GM12878 (cell line): ENCODE data around the gene TIAM1. TPM values are rescaled to one million over a fixed set of nuclear protein-coding genes. Genes with fewer than 3 reads are reported as not detected.

Experiments
- ATAC-seq: fragments of 200-7000 bp; cut with Tn5 transposase; 3 replicates; pipeline ENCODE4 v1.9.1; 2020; ENCODE audit warnings: mild to moderate bottlenecking, moderate library complexity
- BruUV-seq: library from RNA; stranded (reverse); fragments of 400-500 nt; replicated peaks from 2 replicates; lab custom pipeline; 2021; lab: Mats Ljungman, UMichigan
- CTCF ChIA-PET: fragments of 300-600 bp; sonication (Branson Sonifier 250); formaldehyde crosslinking; extraction: SDS; loops from one replicate; lab custom pipeline; 2021; ENCODE audit warnings: inconsistent platforms; lab: Yijun Ruan, JAX
- POLR2A ChIA-PET: fragments of 350-600 bp; formaldehyde crosslinking; extraction: SDS; loops from one replicate; lab custom pipeline; 2021; ENCODE audit warnings: inconsistent platforms; lab: Charles Lee
- RAD21 ChIA-PET: fragments of 300-600 bp; sonication (Branson Sonifier 250); formaldehyde crosslinking; loops from one replicate; lab custom pipeline; 2023; ENCODE audit warnings: antibody characterized with exemption; ENCODE audit not compliant: unreplicated experiment; lab: Charles Lee
- SMC1A ChIA-PET: fragments of 300-600 bp; sonication (Branson Sonifier 250); formaldehyde crosslinking; loops from one replicate; lab custom pipeline; 2023; ENCODE audit not compliant: unreplicated experiment, uncharacterized antibody; lab: Charles Lee
- DNase-seq: peaks from one replicate; pipeline ENCODE4 v3.0.0-alpha.2; 2011; ENCODE audit warnings: low read depth, low spot score
- FAIRE-seq: peaks from 3 replicates; lab custom pipeline; 2011; peaks lifted over from hg19 to GRCh38; lab: Jason Lieb, UNC
- H2AFZ ChIP-seq: 2 replicates; pipeline ENCODE4 v1.6.0; 2011; ENCODE audit warnings: low read depth, low read length, control low read depth; ENCODE audit not compliant: control insufficient read depth
- H3K27ac ChIP-seq: 2 replicates; pipeline ENCODE4 v1.5.1; 2011; ENCODE audit warnings: control low read depth; ENCODE audit not compliant: control insufficient read depth, insufficient read depth
- H3K27me3 ChIP-seq, 2 experiments: replicated peaks in 1 of 2; 2 replicates each; pipeline versions ENCODE4 v1.6.0 to v1.6.1; 2011; ENCODE audit warnings: low read length in 1 of 2; ENCODE audit not compliant: control insufficient read depth in 2 of 2, insufficient read depth in 2 of 2
- H3K36me3 ChIP-seq, 2 experiments: 2 replicates each; pipeline ENCODE4 v1.5.1; 2011; ENCODE audit warnings: low read length in 1 of 2; ENCODE audit not compliant: control insufficient read depth in 2 of 2, insufficient read depth in 2 of 2
- H3K4me1 ChIP-seq: 2 replicates; pipeline ENCODE4 v1.6.1; 2011; ENCODE audit warnings: mild to moderate bottlenecking, low read length, moderate library complexity, mixed read lengths; ENCODE audit not compliant: control insufficient read depth, insufficient read depth
- H3K4me2 ChIP-seq: 2 replicates; pipeline ENCODE4 v1.6.0; 2011; ENCODE audit warnings: control low read depth; ENCODE audit not compliant: control insufficient read depth, insufficient read depth
- H3K4me3 ChIP-seq: fragments of 200-600 bp; sonication (generic); 2 replicates; pipeline ENCODE4 v1.5.1; 2016
- H3K79me2 ChIP-seq: 2 replicates; pipeline ENCODE4 v1.6.0; 2011; ENCODE audit warnings: low read length; ENCODE audit not compliant: control insufficient read depth, insufficient read depth
- H3K9ac ChIP-seq: 2 replicates; pipeline ENCODE4 v1.8.0; 2011; ENCODE audit warnings: low read length, control low read depth, mixed read lengths; ENCODE audit not compliant: control insufficient read depth, insufficient read depth
- H3K9me3 ChIP-seq: replicated peaks from 3 replicates; pipeline ENCODE4 v1.5.1; 2011; ENCODE audit warnings: mild to moderate bottlenecking, low read length; ENCODE audit not compliant: control insufficient read depth, insufficient read depth
- H4K20me1 ChIP-seq: 2 replicates; pipeline ENCODE4 v1.6.0; 2011; ENCODE audit not compliant: control insufficient read depth, insufficient read depth
- IKZF2 ChIP-seq, 2 experiments: fragments of 450-650 bp; IDR thresholded peaks; 2 replicates each; pipeline ENCODE4 v1.6.1; 2017; ENCODE audit warnings: mild to moderate bottlenecking in 2 of 2, moderate library complexity in 2 of 2
- KAT2A ChIP-seq: conservative IDR thresholded peaks from 2 replicates; pipeline ENCODE4 v1.6.1; 2011; ENCODE audit warnings: low read depth, low read length; ENCODE audit not compliant: control insufficient read depth
- NR2C1 ChIP-seq: fragments of 450-650 bp; IDR thresholded peaks from 2 replicates; pipeline ENCODE4 v1.6.1; 2017; ENCODE audit warnings: antibody characterized with exemption, mild to moderate bottlenecking, moderate library complexity
- PBX3 ChIP-seq: IDR thresholded peaks from 2 replicates; pipeline ENCODE4 v1.6.1; 2011; ENCODE audit warnings: mild to moderate bottlenecking, low read depth, low read length, moderate library complexity; ENCODE audit not compliant: insufficient replicate concordance
- SIN3A ChIP-seq: IDR thresholded peaks from 2 replicates; pipeline ENCODE4 v1.6.1; 2012; ENCODE audit warnings: low read depth, low read length, improper control_type of control experiment
- SMAD1 ChIP-seq: fragments of 450-650 bp; IDR thresholded peaks from 2 replicates; pipeline ENCODE4 v1.6.1; 2018; ENCODE audit warnings: mild to moderate bottlenecking, low read depth; ENCODE audit not compliant: partially characterized antibody
- SMARCA5 ChIP-seq: fragments of 450-650 bp; IDR thresholded peaks from 2 replicates; pipeline ENCODE4 v1.6.1; 2017; ENCODE audit warnings: mild to moderate bottlenecking
- SUZ12 ChIP-seq: fragments of 200-600 bp; sonication (generic); IDR thresholded peaks from one replicate; pipeline ENCODE4 v1.6.1; 2018; ENCODE audit warnings: antibody characterized with exemption, mild to moderate bottlenecking; ENCODE audit not compliant: unreplicated experiment
- TAF1 ChIP-seq: IDR thresholded peaks from 2 replicates; pipeline ENCODE4 v1.6.1; 2011; ENCODE audit warnings: mild to moderate bottlenecking, low read depth, low read length, borderline replicate concordance
- TCF7 ChIP-seq: IDR thresholded peaks from 2 replicates; pipeline ENCODE4 v1.6.1; 2014; ENCODE audit warnings: antibody characterized with exemption, borderline replicate concordance
- YBX1 ChIP-seq: fragments of 450-650 bp; IDR thresholded peaks from 2 replicates; pipeline ENCODE4 v1.6.1; 2016; ENCODE audit warnings: antibody characterized with exemption
- ZBED1 ChIP-seq: IDR thresholded peaks from 2 replicates; pipeline ENCODE4 v1.6.1; 2016; ENCODE audit warnings: borderline replicate concordance
- ZNF384 ChIP-seq: IDR thresholded peaks from 2 replicates; pipeline ENCODE4 v1.6.1; 2012; ENCODE audit warnings: low read depth, mild to moderate bottlenecking, low read length, improper control_type of control experiment, borderline replicate concordance
- ZNF622 ChIP-seq: fragments of 450-650 bp; IDR thresholded peaks from 2 replicates; pipeline ENCODE4 v1.6.1; 2017; ENCODE audit warnings: mild to moderate bottlenecking, inconsistent platforms
- WGBS: methylation state at CpG from one replicate; pipeline ENCODE4 v1.1.6; 2016; ENCODE audit warnings: low lambda C conversion rate; ENCODE audit not compliant: insufficient replicate concordance, insufficient coverage; ENCODE audit errors: missing lambda C conversion rate; 5-methylcytosine and 5-hydroxymethylcytosine counted together
- in situ Hi-C: fragments of 300-500 bp; cut with MboI; formaldehyde crosslinking; loops from 9 replicates; pipeline ENCODE4 v1.14.3; 2018; ENCODE audit warnings: mixed read lengths
- intact Hi-C: fragments of 100-400 bp; cut with micrococcal nuclease; formaldehyde crosslinking; loops from one replicate; pipeline ENCODE4 v1.14.2; 2022; ENCODE audit not compliant: unreplicated experiment
- polyA plus RNA-seq, 11 experiments: library from polyadenylated mRNA; depleted of rRNA in 4 of 11; unstranded in 6 of 11; stranded (reverse) in 5 of 11; fragments of >200 nt; fragmentation: Nextera tagmentation in 4 of 11; fragmentation: Illumina TruSeq in 1 of 11; extraction: Ambion mirVana in 4 of 11; extraction: Trizol in 1 of 11; gene quantifications; 1 replicate in 1 of 11; 2 replicates in 10 of 11; pipeline versions ENCODE4 v1.2.1 to v1.2.3, GENCODE V29; 2011 to 2016; ENCODE audit warnings: inconsistent platforms in 2 of 11, missing spikeins in 2 of 11, low read depth in 1 of 11
- total RNA-seq, 4 experiments: library from RNA; depleted of rRNA in 3 of 4; stranded (reverse); fragments of >200 nt in 3 of 4; fragmentation: Illumina TruSeq in 1 of 4; extraction: Trizol in 1 of 4; gene quantifications; 2 replicates each; pipeline versions ENCODE4 v1.2.1 to v1.2.3, GENCODE V29; 2013 to 2021

Gene TIAM1
- total and polyA plus RNA-seq, 10 of the 15 experiments (the other 5 are each of a cell fraction or from before 2014, with no cell fraction given): 0.31 to 35.9 (median 0.78) TPM

GRCh38 chr21:31273278-31273677 is 70.8 kb downstream of the TIAM1 start:
- ChIA-PET RAD21 (no interaction called here), SMC1A (interaction anchor here (0.9 to 1.5 kb wide), 3 partner anchors 13 to 29 kb away, joined by 3 to 4 read pairs (median 4); no protein-coding TSS in a partner anchor), POLR2A (no interaction called here), CTCF (no interaction called here)
- H2AFZ ChIP-seq: no peak overlapping the region
- H3K27me3 ChIP-seq: no peaks in the 10 kb centered on the region
- H3K4me2 ChIP-seq: no peak overlapping the region
- H3K9ac ChIP-seq: no peak overlapping the region
- H3K36me3 ChIP-seq: no peaks in the 10 kb centered on the region
- H3K4me3 ChIP-seq: no peak overlapping the region
- no peak overlapping the region for H3K27ac ChIP-seq
- intact Hi-C loops (no loop called here), in situ Hi-C loops (no loop called here)
- no peak for DNase-seq
- TF ChIP-seq YBX1 (no peak), SMARCA5 (no peak), IKZF2 (IDR thresholded peaks at IDR 0.05) (no peak), SUZ12 (no peak), NR2C1 (no peak), SIN3A (no peak), ZBED1 (no peak), ZNF622 (no peak), ZNF384 (no peak), SMAD1 (no peak), KAT2A (no peak), TCF7 (no peak), TAF1 (no peak), PBX3 (no peak)
- 0% methylated on average over 2 of the region's 2 CpGs for WGBS
- no TSS peak for BruUV-seq
- no peak for ATAC-seq
- no peak for FAIRE-seq
- H3K9me3 ChIP-seq: no peaks in the 10 kb centered on the region
- no peaks in the 10 kb centered on the region for H3K4me1 ChIP-seq
- no peaks in the 10 kb centered on the region for H3K79me2 ChIP-seq
- H4K20me1 ChIP-seq: no peaks in the 10 kb centered on the region
